Body of pancreas (tissue), 4 donors: ENCODE results near the gene GSTK1.

Experiments used
- CTCF ChIP-seq, 7 experiments: fragments of 450-650 bp in 4 of 7; fragments of 200-600 bp in 3 of 7; sonication (generic) in 3 of 7; IDR thresholded peaks; one replicate each; pipeline ENCODE4 v1.5.1; 2016 to 2019; ENCODE audit warnings: antibody characterized with exemption in 7 of 7
- POLR2A ChIP-seq, 3 donors: fragments of 450-650 bp; IDR thresholded peaks; one replicate each; pipeline ENCODE4 v1.6.1; 2016; ENCODE audit warnings: antibody characterized with exemption in 3 of 3, mild to moderate bottlenecking in 2 of 3

- TF ChIP-seq CTCF (IDR thresholded peaks at IDR 0.05) (no peak), POLR2A (IDR thresholded peaks at IDR 0.05) (no peak)
These were observed 25.6 kb downstream of the GSTK1 start for GRCh38 chr7:143288836-143289235.
